Activated B cell treated with CpG ODN at 0.5 μM for 24 hours (primary cell): ENCODE measurements around the gene AHCYL2. TPM values are rescaled to one million over a fixed set of nuclear protein-coding genes. Genes with fewer than 3 reads are reported as not detected.

Source experiments
- ATAC-seq: fragments of 200-7000 bp; cut with Tn5 transposase; one replicate; pipeline ENCODE4 v1.10.0; 2021; ENCODE audit warnings: low read depth, mild to moderate bottlenecking, moderate library complexity
- CTCF ChIA-PET: fragments of 350-600 bp; sonication (Branson Sonifier 250); formaldehyde crosslinking; loops from one replicate; lab custom pipeline; 2021; ENCODE audit warnings: antibody characterized with exemption; lab: Charles Lee
- POLR2A ChIA-PET: fragments of 350-600 bp; sonication (Branson Sonifier 250); formaldehyde crosslinking; loops from one replicate; lab custom pipeline; 2021; ENCODE audit warnings: antibody characterized with exemption; lab: Charles Lee
- DNase-seq: peaks from one replicate; pipeline ENCODE4 v3.0.0; 2022
- H3K27ac Mint-ChIP-seq: one replicate; pipeline ENCODE4 v1.8.0; 2020; ENCODE audit warnings: mixed read lengths
- H3K27me3 Mint-ChIP-seq: one replicate; pipeline ENCODE4 v1.8.0; 2021; ENCODE audit warnings: mixed read lengths
- H3K36me3 Mint-ChIP-seq: one replicate; pipeline ENCODE4 v1.8.0; 2021; ENCODE audit warnings: low read depth, mixed read lengths
- H3K4me1 Mint-ChIP-seq: one replicate; pipeline ENCODE4 v1.8.0; 2021; ENCODE audit warnings: mixed read lengths
- H3K4me3 Mint-ChIP-seq: one replicate; pipeline ENCODE4 v1.8.0; 2020; ENCODE audit warnings: mild to moderate bottlenecking, mixed read lengths
- H3K9me3 Mint-ChIP-seq: one replicate; pipeline ENCODE4 v1.8.0; 2020; ENCODE audit warnings: mixed read lengths
- CTCF ChIP-seq: fragments of 200-600 bp; IDR thresholded peaks from one replicate; pipeline ENCODE4 v1.8.0; 2022; ENCODE audit warnings: antibody characterized with exemption, mild to moderate bottlenecking
- intact Hi-C: fragments of 100-400 bp; cut with micrococcal nuclease; formaldehyde crosslinking; loops from one replicate; pipeline ENCODE4 v1.15.1; 2024
- total RNA-seq: library from RNA; stranded (reverse); gene quantifications from 2 replicates; pipeline ENCODE4 v1.2.3, GENCODE V29; 2022

Gene AHCYL2
- total RNA-seq, 1 donor from 2014 or later, result 11.6 TPM

GRCh38 chr7:129394101-129394500, 169.3 kb downstream of the AHCYL2 start:
- intact Hi-C loops, result no loop called here
- peaks cover 19% of the 10 kb centered on the region for H3K36me3 Mint-ChIP-seq
- H3K27ac Mint-ChIP-seq, result no peak overlapping the region
- ATAC-seq (no peak), DNase-seq (no peak)
- no peaks in the 10 kb centered on the region for H3K4me1 Mint-ChIP-seq
- ChIA-PET CTCF (no interaction called here), POLR2A (no interaction called here)
- no peaks in the 10 kb centered on the region for H3K9me3 Mint-ChIP-seq
- no peaks in the 10 kb centered on the region for H3K27me3 Mint-ChIP-seq
- no peak overlapping the region for H3K4me3 Mint-ChIP-seq
- no peak for TF ChIP-seq CTCF

GRCh38 chr7:129394982-129395914, 170.4 kb downstream of the AHCYL2 start:
- ChIA-PET POLR2A (no interaction called here), CTCF (no interaction called here)
- intact Hi-C loops, result no loop called here
- H3K27ac Mint-ChIP-seq, result no peak overlapping the region
- H3K36me3 Mint-ChIP-seq, result peaks cover 18% of the 10 kb centered on the region
- H3K4me1 Mint-ChIP-seq, result no peaks in the 10 kb centered on the region
- no peak for TF ChIP-seq CTCF
- DNase-seq (no peak), ATAC-seq (no peak)
- no peak overlapping the region for H3K4me3 Mint-ChIP-seq
- H3K27me3 Mint-ChIP-seq, result no peaks in the 10 kb centered on the region
- H3K9me3 Mint-ChIP-seq, result no peaks in the 10 kb centered on the region

GRCh38 chr7:129401228-129401966, 176.6 kb downstream of the AHCYL2 start:
- no peak for TF ChIP-seq CTCF
- Mint-ChIP-seq H3K36me3 (peaks cover 25% of the 10 kb centered on the region), H3K4me1 (no peaks in the 10 kb centered on the region), H3K27ac (no peak overlapping the region), H3K27me3 (no peaks in the 10 kb centered on the region), H3K9me3 (no peaks in the 10 kb centered on the region), H3K4me3 (no peak overlapping the region)
- intact Hi-C loops, result no loop called here
- ATAC-seq, result no peak
- POLR2A ChIA-PET, result no interaction called here
- CTCF ChIA-PET, result interaction anchor here (0.6 to 1.6 kb wide), 3 partner anchors 11 to 247 kb away, joined by 3 read pairs; no protein-coding TSS in a partner anchor
- no peak for DNase-seq

- ATAC-seq, result no peak
- H3K9me3 Mint-ChIP-seq, result no peaks in the 10 kb centered on the region
- ChIA-PET POLR2A (no interaction called here), CTCF (interaction anchor here (1.3 to 1.6 kb wide), 2 partner anchors 12 to 246 kb away, joined by 3 read pairs; no protein-coding TSS in a partner anchor)
- no peak overlapping the region for H3K4me3 Mint-ChIP-seq
- no peaks in the 10 kb centered on the region for H3K27me3 Mint-ChIP-seq
- H3K4me1 Mint-ChIP-seq, result no peaks in the 10 kb centered on the region
- intact Hi-C loops, result loop anchor here (1.0 kb wide), 1 partner anchor 70 kb away; no protein-coding TSS in a partner anchor
- TF ChIP-seq CTCF, result no peak
- DNase-seq, result no peak
- peaks cover 26% of the 10 kb centered on the region for H3K36me3 Mint-ChIP-seq
- no peak overlapping the region for H3K27ac Mint-ChIP-seq
These were observed 177.4 kb downstream of the AHCYL2 start for GRCh38 chr7:129401967-129402860.
